ENCODE results near the gene CA10.

GRCh38 chr17:51805765-51806164 is 352.7 kb downstream of the CA10 start:
- TF ChIP-seq, protein P1, sequence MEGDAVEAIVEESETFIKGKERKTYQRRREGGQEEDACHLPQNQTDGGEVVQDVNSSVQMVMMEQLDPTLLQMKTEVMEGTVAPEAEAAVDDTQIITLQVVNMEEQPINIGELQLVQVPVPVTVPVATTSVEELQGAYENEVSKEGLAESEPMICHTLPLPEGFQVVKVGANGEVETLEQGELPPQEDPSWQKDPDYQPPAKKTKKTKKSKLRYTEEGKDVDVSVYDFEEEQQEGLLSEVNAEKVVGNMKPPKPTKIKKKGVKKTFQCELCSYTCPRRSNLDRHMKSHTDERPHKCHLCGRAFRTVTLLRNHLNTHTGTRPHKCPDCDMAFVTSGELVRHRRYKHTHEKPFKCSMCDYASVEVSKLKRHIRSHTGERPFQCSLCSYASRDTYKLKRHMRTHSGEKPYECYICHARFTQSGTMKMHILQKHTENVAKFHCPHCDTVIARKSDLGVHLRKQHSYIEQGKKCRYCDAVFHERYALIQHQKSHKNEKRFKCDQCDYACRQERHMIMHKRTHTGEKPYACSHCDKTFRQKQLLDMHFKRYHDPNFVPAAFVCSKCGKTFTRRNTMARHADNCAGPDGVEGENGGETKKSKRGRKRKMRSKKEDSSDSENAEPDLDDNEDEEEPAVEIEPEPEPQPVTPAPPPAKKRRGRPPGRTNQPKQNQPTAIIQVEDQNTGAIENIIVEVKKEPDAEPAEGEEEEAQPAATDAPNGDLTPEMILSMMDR (IDR thresholded peaks at IDR 0.05; ENCODE audit: low read depth, low read length, poor library complexity, severe bottlenecking): no peak
- TF ChIP-seq EZH2phosphoT487 (IDR thresholded peaks at IDR 0.05; ENCODE audit: borderline replicate concordance, low read length): no peak

All from DOHH2 (cell line).